HCT116 (cell line): ENCODE measurements around the gene CERS6. TPM values are rescaled to one million over a fixed set of nuclear protein-coding genes. Genes with fewer than 3 reads are reported as not detected.

Experiments used
- ATAC-seq: fragments of 200-7000 bp; cut with Tn5 transposase; 2 replicates; pipeline ENCODE4 v1.9.1; 2020; ENCODE audit warnings: mild to moderate bottlenecking, moderate library complexity
- BruUV-seq: library from RNA; stranded (reverse); fragments of 400-500 nt; replicated peaks from 2 replicates; lab custom pipeline; 2021; lab: Mats Ljungman, UMichigan
- CTCF ChIA-PET: fragments of 300-600 bp; sonication (Branson Sonifier 250); formaldehyde crosslinking; loops from one replicate; lab custom pipeline; 2021; ENCODE audit warnings: antibody characterized with exemption; lab: Charles Lee
- POLR2A ChIA-PET: fragments of 300-600, 350-600 bp; sonication (Branson Sonifier 250); formaldehyde crosslinking; loops from one replicate; lab custom pipeline; 2021; ENCODE audit warnings: antibody characterized with exemption; lab: Charles Lee
- RAD21 ChIA-PET, 2 experiments: fragments of 300-600 bp; sonication (Branson Sonifier 250); formaldehyde crosslinking; loops; one replicate each; lab custom pipeline; 2023; ENCODE audit warnings: low total read pairs in 2 of 2; ENCODE audit not compliant: uncharacterized antibody in 2 of 2, unreplicated experiment in 2 of 2, low non-redundant PET in 1 of 2; lab: Charles Lee
- DNase-seq: peaks from one replicate; pipeline ENCODE4 v3.0.0-alpha.2; 2010; ENCODE audit warnings: low read depth, low spot score
- H2AFZ ChIP-seq: fragments of 200-600 bp; shearing (Covaris generic), sonication (generic); 2 replicates; pipeline ENCODE4 v1.6.1; 2017; ENCODE audit warnings: low read depth, mixed run types, mixed read lengths, antibody characterized with exemption, low read length; ENCODE audit not compliant: poor library complexity, severe bottlenecking
- H3K27ac ChIP-seq: 2 replicates; pipeline ENCODE4 v1.5.1; 2012; ENCODE audit warnings: low read depth, low read length
- H3K27me3 ChIP-seq: fragments of 200-600 bp; sonication (generic); 2 replicates; pipeline ENCODE4 v1.6.1; 2016; ENCODE audit warnings: mixed run types, low read length, mixed read lengths; ENCODE audit not compliant: insufficient read depth
- H3K36me3 ChIP-seq, 2 experiments: fragments of 200-500 bp in 1 of 2; fragments of 200-600 bp in 1 of 2; sonication (Bioruptor generic) in 1 of 2; sonication (generic) in 1 of 2; 2 replicates each; pipeline versions ENCODE4 v1.5.1 to v1.6.1; 2014 to 2016; ENCODE audit warnings: low read length in 2 of 2, inconsistent platforms in 1 of 2, mixed read lengths in 1 of 2, mixed run types in 1 of 2; ENCODE audit not compliant: insufficient read depth in 2 of 2, control insufficient read depth in 1 of 2
- H3K4me1 ChIP-seq, 2 experiments: fragments of 200-600 bp in 1 of 2; sonication (generic) in 1 of 2; 2 replicates each; pipeline versions ENCODE4 v1.5.1 to v1.6.1; 2012 to 2017; ENCODE audit warnings: low read length in 2 of 2, inconsistent platforms in 1 of 2, mild to moderate bottlenecking in 1 of 2, mixed read lengths in 1 of 2, mixed run types in 1 of 2, moderate library complexity in 1 of 2; ENCODE audit not compliant: insufficient read depth in 2 of 2, control insufficient read depth in 1 of 2
- H3K4me2 ChIP-seq: fragments of 200-600 bp; sonication (generic); 2 replicates; pipeline ENCODE4 v1.6.1; 2017; ENCODE audit warnings: mixed run types, low read length, mixed read lengths
- H3K4me3 ChIP-seq, 2 experiments: fragments of 200-600 bp in 1 of 2; sonication (generic) in 1 of 2; replicated peaks in 1 of 2; 2 replicates each; pipeline ENCODE4 v1.5.1; 2011 to 2016; ENCODE audit warnings: low read length in 2 of 2, control low read depth in 1 of 2, low read depth in 1 of 2, mild to moderate bottlenecking in 1 of 2, mixed read lengths in 1 of 2, mixed run types in 1 of 2
- H3K79me2 ChIP-seq: fragments of 200-600 bp; sonication (generic); 2 replicates; pipeline ENCODE4 v1.6.1; 2017; ENCODE audit warnings: mild to moderate bottlenecking, mixed run types, low read length, moderate library complexity, mixed read lengths; ENCODE audit not compliant: insufficient read depth
- H3K9ac ChIP-seq: fragments of 200-600 bp; sonication (generic); 2 replicates; pipeline ENCODE4 v1.6.1; 2016; ENCODE audit warnings: low read length, mixed read lengths
- H3K9me2 ChIP-seq: fragments of 200-600 bp; sonication (generic), shearing (Covaris generic); 2 replicates; pipeline ENCODE4 v1.6.1; 2017; ENCODE audit warnings: mixed run types, mild to moderate bottlenecking, moderate library complexity; ENCODE audit not compliant: insufficient read depth
- H3K9me3 ChIP-seq, 2 experiments: fragments of 200-500 bp in 1 of 2; fragments of 200-600 bp in 1 of 2; sonication (Bioruptor generic) in 1 of 2; sonication (generic) in 1 of 2; 2 replicates each; pipeline ENCODE4 v1.6.1; 2014 to 2017; ENCODE audit warnings: low read length in 2 of 2, mixed read lengths in 2 of 2, inconsistent platforms in 1 of 2, low read depth in 1 of 2, mild to moderate bottlenecking in 1 of 2, mixed run types in 1 of 2, moderate library complexity in 1 of 2; ENCODE audit not compliant: control insufficient read depth in 1 of 2, insufficient read depth in 1 of 2
- H4K20me1 ChIP-seq: fragments of 200-600 bp; sonication (generic), shearing (Covaris generic); 2 replicates; pipeline ENCODE4 v1.6.1; 2017; ENCODE audit warnings: mixed run types, mild to moderate bottlenecking, moderate library complexity; ENCODE audit not compliant: insufficient read depth
- EGR1 ChIP-seq: IDR thresholded peaks from 2 replicates; pipeline ENCODE4 v1.6.1; 2012; ENCODE audit warnings: low read depth
- ELF1 ChIP-seq: IDR thresholded peaks from 2 replicates; pipeline ENCODE4 v1.6.1; 2012; ENCODE audit warnings: low read depth, borderline replicate concordance
- EZH2 ChIP-seq: fragments of 200-600 bp; sonication (generic); IDR thresholded peaks from 2 replicates; pipeline ENCODE4 v1.6.1; 2017; ENCODE audit warnings: antibody characterized with exemption, mixed run types
- EZH2phosphoT487 ChIP-seq: fragments of 200-600 bp; IDR thresholded peaks from 2 replicates; pipeline ENCODE4 v1.6.1; 2018; ENCODE audit warnings: antibody characterized with exemption, borderline replicate concordance
- JUND ChIP-seq: IDR thresholded peaks from 2 replicates; pipeline ENCODE4 v1.6.1; 2012
- MAX ChIP-seq: IDR thresholded peaks from 2 replicates; pipeline ENCODE4 v1.6.1; 2012
- RAD21 ChIP-seq: IDR thresholded peaks from 2 replicates; pipeline ENCODE4 v1.6.1; 2012; ENCODE audit warnings: low read depth, mild to moderate bottlenecking
- REST ChIP-seq: IDR thresholded peaks from 2 replicates; pipeline ENCODE4 v1.6.1; 2012; ENCODE audit warnings: low read depth
- ZFX ChIP-seq: fragments of 450-650 bp; IDR thresholded peaks from 2 replicates; pipeline ENCODE4 v1.6.1; 2017
- ZNF274 ChIP-seq: fragments of 200-500 bp; sonication (Bioruptor generic); IDR thresholded peaks from 2 replicates; pipeline ENCODE4 v1.6.1; 2014; ENCODE audit warnings: mild to moderate bottlenecking, low read depth, low read length, inconsistent platforms
- intact Hi-C: fragments of 100-400 bp; cut with micrococcal nuclease; formaldehyde crosslinking; loops from 2 replicates; pipeline ENCODE4 v1.10.0; 2022
- total RNA-seq: library from RNA; stranded (reverse); gene quantifications from one replicate; pipeline ENCODE4 v1.2.1, GENCODE V29; 2021; ENCODE audit not compliant: unreplicated experiment

Gene CERS6
- total RNA-seq, 1 experiment from 2014 or later, result 37.0 TPM

GRCh38 chr2:168712053-168712452 is 256.0 kb downstream of the CERS6 start:
- ATAC-seq, result no peak
- Histone ChIP-seq H3K36me3 (no peaks in the 10 kb centered on the region), H3K9me3 (no peaks in the 10 kb centered on the region), H3K27me3 (no peaks in the 10 kb centered on the region), H3K4me2 (no peak overlapping the region), H2AFZ (no peak overlapping the region), H4K20me1 (no peaks in the 10 kb centered on the region), H3K27ac (no peak overlapping the region), H3K9me2 (no peaks in the 10 kb centered on the region), H3K9ac (no peak overlapping the region), H3K4me1 (no peaks in the 10 kb centered on the region), H3K4me3 (no peak overlapping the region), H3K79me2 (no peaks in the 10 kb centered on the region)
- BruUV-seq, result no TSS peak
- ChIA-PET POLR2A (no interaction called here), CTCF (no interaction called here), RAD21 (no interaction called here)
- intact Hi-C loops, result no loop called here
- TF ChIP-seq ZNF274 (no peak), EGR1 (no peak), EZH2 (no peak), RAD21 (no peak)
- no peak for DNase-seq

- ATAC-seq (no peak), DNase-seq (no peak)
- H3K4me3 ChIP-seq, result no peak overlapping the region
- no TSS peak for BruUV-seq
- H3K36me3 ChIP-seq, result no peaks in the 10 kb centered on the region
- CTCF ChIA-PET, result no interaction called here
- no peak overlapping the region for H3K4me2 ChIP-seq
- no peaks in the 10 kb centered on the region for H3K9me3 ChIP-seq
- no peaks in the 10 kb centered on the region for H3K79me2 ChIP-seq
- H3K4me1 ChIP-seq, result no peaks in the 10 kb centered on the region
- TF ChIP-seq ZFX (no peak), EGR1 (no peak), RAD21 (no peak), REST (no peak), EZH2 (no peak), MAX (no peak), JUND (no peak), EZH2phosphoT487 (no peak), ELF1 (no peak)
- H3K9ac ChIP-seq, result no peak overlapping the region
- H2AFZ ChIP-seq, result no peak overlapping the region
- POLR2A ChIA-PET, result no interaction called here
- no peaks in the 10 kb centered on the region for H3K27me3 ChIP-seq
- no peak overlapping the region for H3K27ac ChIP-seq
- H3K9me2 ChIP-seq, result no peaks in the 10 kb centered on the region
- no peaks in the 10 kb centered on the region for H4K20me1 ChIP-seq
- intact Hi-C loops, result no loop called here
- RAD21 ChIA-PET, result no interaction called here
Measured at GRCh38 chr2:168713325-168713724, 257.3 kb downstream of the CERS6 start.
